ENCODE measurements around the gene JAG1. TPM values are rescaled to one million over a fixed set of nuclear protein-coding genes. Genes with fewer than 3 reads are reported as not detected.

The JAG1 gene
- total RNA-seq, 2 experiments from 2014 or later: 0.15 to 0.40 TPM

- POLR2A ChIA-PET: no interaction called here
- DNase-seq: no peak
- Mint-ChIP-seq H3K9me3 (no peaks in the 10 kb centered on the region), H3K27me3 (peaks cover 31% of the 10 kb centered on the region), H3K36me3 (no peaks in the 10 kb centered on the region), H3K27ac (no peak overlapping the region), H3K4me1 (ENCODE audit: low read depth) (no peaks in the 10 kb centered on the region), H3K4me3 (no peak overlapping the region)
- CTCF ChIA-PET: no interaction called here
- intact Hi-C loops (cut with micrococcal nuclease): no loop called here
These were observed 17.8 kb downstream of the JAG1 start for GRCh38 chr20:10655720-10656669.

GRCh38 chr20:10654630-10655029 lies 19.2 kb downstream of the JAG1 start:
- DNase-seq: no peak
- H3K4me3 Mint-ChIP-seq: no peak overlapping the region
- POLR2A ChIA-PET: no interaction called here
- no peaks in the 10 kb centered on the region for H3K36me3 Mint-ChIP-seq
- CTCF ChIA-PET: interaction anchor here (0.6 kb wide), 1 partner anchor 1049 kb away, joined by 3 read pairs; no protein-coding TSS in a partner anchor
- H3K27ac Mint-ChIP-seq: no peak overlapping the region
- H3K9me3 Mint-ChIP-seq: no peaks in the 10 kb centered on the region
- H3K4me1 Mint-ChIP-seq (ENCODE audit: low read depth): no peaks in the 10 kb centered on the region
- H3K27me3 Mint-ChIP-seq: peaks cover 23% of the 10 kb centered on the region
- intact Hi-C loops (cut with micrococcal nuclease): no loop called here

- ChIA-PET POLR2A (no interaction called here), CTCF (no interaction called here)
- Mint-ChIP-seq H3K4me3 (no peak overlapping the region), H3K9me3 (no peaks in the 10 kb centered on the region), H3K4me1 (ENCODE audit: low read depth) (no peaks in the 10 kb centered on the region), H3K27ac (no peak overlapping the region), H3K36me3 (no peaks in the 10 kb centered on the region), H3K27me3 (peaks cover 22% of the 10 kb centered on the region)
- DNase-seq: no peak
- intact Hi-C loops (cut with micrococcal nuclease): no loop called here
These were observed 19.6 kb downstream of the JAG1 start for GRCh38 chr20:10654250-10654610.

- CTCF ChIA-PET: no interaction called here
- no peak for DNase-seq
- Mint-ChIP-seq H3K4me3 (no peak overlapping the region), H3K27me3 (peaks cover 19% of the 10 kb centered on the region), H3K4me1 (ENCODE audit: low read depth) (no peaks in the 10 kb centered on the region), H3K27ac (no peak overlapping the region), H3K9me3 (no peaks in the 10 kb centered on the region), H3K36me3 (no peaks in the 10 kb centered on the region)
- intact Hi-C loops (cut with micrococcal nuclease): no loop called here
- POLR2A ChIA-PET: no interaction called here
These were observed 20.1 kb downstream of the JAG1 start for GRCh38 chr20:10653599-10654249.

GRCh38 chr20:10652660-10653261 lies 21.0 kb downstream of the JAG1 start:
- H3K4me1 Mint-ChIP-seq (ENCODE audit: low read depth): no peaks in the 10 kb centered on the region
- intact Hi-C loops (cut with micrococcal nuclease): no loop called here
- no peak overlapping the region for H3K4me3 Mint-ChIP-seq
- ChIA-PET CTCF (no interaction called here), POLR2A (no interaction called here)
- no peaks in the 10 kb centered on the region for H3K9me3 Mint-ChIP-seq
- H3K27ac Mint-ChIP-seq: no peak overlapping the region
- peaks cover 15% of the 10 kb centered on the region for H3K27me3 Mint-ChIP-seq
- H3K36me3 Mint-ChIP-seq: no peaks in the 10 kb centered on the region
- no peak for DNase-seq

- DNase-seq: no peak
- Mint-ChIP-seq H3K4me1 (ENCODE audit: low read depth) (no peaks in the 10 kb centered on the region), H3K9me3 (no peaks in the 10 kb centered on the region), H3K4me3 (no peak overlapping the region), H3K36me3 (no peaks in the 10 kb centered on the region), H3K27ac (no peak overlapping the region), H3K27me3 (peaks cover 17% of the 10 kb centered on the region)
- ChIA-PET CTCF (no interaction called here), POLR2A (no interaction called here)
- intact Hi-C loops (cut with micrococcal nuclease): no loop called here
These were observed 21.6 kb downstream of the JAG1 start for GRCh38 chr20:10652185-10652584.

- intact Hi-C loops (cut with micrococcal nuclease): no loop called here
- CTCF ChIA-PET: interaction anchor here (0.6 kb wide), 1 partner anchor 494 kb away, joined by 3 read pairs; no protein-coding TSS in a partner anchor
- H3K4me3 Mint-ChIP-seq: no peak overlapping the region
- H3K9me3 Mint-ChIP-seq: no peaks in the 10 kb centered on the region
- H3K27me3 Mint-ChIP-seq: peaks cover 17% of the 10 kb centered on the region
- H3K27ac Mint-ChIP-seq: no peak overlapping the region
- no peaks in the 10 kb centered on the region for H3K36me3 Mint-ChIP-seq
- POLR2A ChIA-PET: no interaction called here
- no peaks in the 10 kb centered on the region for H3K4me1 Mint-ChIP-seq (ENCODE audit: low read depth)
- no peak for DNase-seq
These were observed 22.4 kb downstream of the JAG1 start for GRCh38 chr20:10651227-10651990.

- Mint-ChIP-seq H3K9me3 (no peaks in the 10 kb centered on the region), H3K36me3 (no peaks in the 10 kb centered on the region), H3K27ac (no peak overlapping the region), H3K4me1 (ENCODE audit: low read depth) (no peaks in the 10 kb centered on the region), H3K4me3 (no peak overlapping the region), H3K27me3 (peaks cover 15% of the 10 kb centered on the region)
- DNase-seq: no peak
- intact Hi-C loops (cut with micrococcal nuclease): no loop called here
- ChIA-PET CTCF (no interaction called here), POLR2A (no interaction called here)
These were observed 24.0 kb downstream of the JAG1 start for GRCh38 chr20:10649797-10650160.

GRCh38 chr20:10649080-10649796 lies 24.6 kb downstream of the JAG1 start:
- Mint-ChIP-seq H3K4me3 (no peak overlapping the region), H3K27ac (no peak overlapping the region), H3K27me3 (peaks cover 9% of the 10 kb centered on the region), H3K9me3 (no peaks in the 10 kb centered on the region), H3K36me3 (no peaks in the 10 kb centered on the region), H3K4me1 (ENCODE audit: low read depth) (no peaks in the 10 kb centered on the region)
- no peak for DNase-seq
- ChIA-PET CTCF (no interaction called here), POLR2A (no interaction called here)
- intact Hi-C loops (cut with micrococcal nuclease): no loop called here

GRCh38 chr20:10648651-10649050 lies 25.1 kb downstream of the JAG1 start:
- no peak overlapping the region for H3K4me3 Mint-ChIP-seq
- CTCF ChIA-PET: no interaction called here
- intact Hi-C loops (cut with micrococcal nuclease): no loop called here
- DNase-seq: no peak
- POLR2A ChIA-PET: no interaction called here
- no peaks in the 10 kb centered on the region for H3K4me1 Mint-ChIP-seq (ENCODE audit: low read depth)
- H3K9me3 Mint-ChIP-seq: no peaks in the 10 kb centered on the region
- H3K27me3 Mint-ChIP-seq: peaks cover 7% of the 10 kb centered on the region
- H3K27ac Mint-ChIP-seq: no peak overlapping the region
- H3K36me3 Mint-ChIP-seq: no peaks in the 10 kb centered on the region

GRCh38 chr20:10647909-10648308 lies 25.9 kb downstream of the JAG1 start:
- ChIA-PET CTCF (no interaction called here), POLR2A (no interaction called here)
- no peak for DNase-seq
- Mint-ChIP-seq H3K27ac (no peak overlapping the region), H3K4me3 (no peak overlapping the region), H3K27me3 (peaks cover 7% of the 10 kb centered on the region), H3K36me3 (no peaks in the 10 kb centered on the region), H3K9me3 (no peaks in the 10 kb centered on the region), H3K4me1 (ENCODE audit: low read depth) (no peaks in the 10 kb centered on the region)
- intact Hi-C loops (cut with micrococcal nuclease): no loop called here

- H3K9me3 Mint-ChIP-seq: no peaks in the 10 kb centered on the region
- no peak overlapping the region for H3K27ac Mint-ChIP-seq
- no peak overlapping the region for H3K4me3 Mint-ChIP-seq
- peak; percentile 14 for DNase-seq
- H3K4me1 Mint-ChIP-seq (ENCODE audit: low read depth): no peaks in the 10 kb centered on the region
- ChIA-PET CTCF (no interaction called here), POLR2A (no interaction called here)
- peaks cover 7% of the 10 kb centered on the region for H3K27me3 Mint-ChIP-seq
- H3K36me3 Mint-ChIP-seq: no peaks in the 10 kb centered on the region
- intact Hi-C loops (cut with micrococcal nuclease): no loop called here
These were observed 26.3 kb downstream of the JAG1 start for GRCh38 chr20:10647471-10647870.

Measured in activated CD4-positive, alpha-beta memory T cell treated with anti-CD3 and anti-CD28 coated beads for 36 hours (primary cell).